ENCODE measurements around the gene KRTAP9-8. TPM values are rescaled to one million over a fixed set of nuclear protein-coding genes. Genes with fewer than 3 reads are reported as not detected.
"Not testable (repeated sequence)": the region's sequence is repeated elsewhere in the genome, so short reads cannot be mapped to it uniquely, and the experiment has no call there.

Gene KRTAP9-8
- total and polyA plus RNA-seq, 2 of the 13 experiments (the other 11 are each of a cell fraction or from before 2014, with no cell fraction given) = not detected

DNA sequence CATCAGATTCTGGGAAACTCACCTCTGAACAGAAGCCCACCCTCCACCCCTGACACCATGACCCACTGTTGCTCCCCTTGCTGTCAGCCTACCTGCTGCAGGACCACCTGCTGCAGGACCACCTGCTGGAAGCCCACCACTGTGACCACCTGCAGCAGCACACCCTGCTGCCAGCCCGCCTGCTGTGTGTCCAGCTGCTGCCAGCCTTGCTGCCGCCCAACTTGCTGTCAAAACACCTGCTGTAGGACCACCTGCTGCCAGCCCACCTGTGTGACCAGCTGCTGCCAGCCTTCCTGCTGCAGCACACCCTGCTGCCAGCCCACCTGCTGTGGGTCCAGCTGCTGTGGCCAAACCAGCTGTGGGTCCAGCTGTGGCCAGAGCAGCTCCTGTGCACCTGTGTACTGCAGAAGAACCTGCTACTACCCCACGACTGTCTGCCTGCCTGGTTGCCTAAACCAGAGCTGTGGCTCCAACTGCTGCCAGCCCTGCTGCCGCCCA, 11.2 kb upstream of the KRTAP9-8 start, which contains the start of gene KRTAP9-2:
Gene KRTAP9-2, plus strand, starts transcription at position 51 of the 498 bp plus-strand sequence. Its CDS starts 7 bp downstream, at position 58.
- H2AFZ ChIP-seq (ENCODE audit: low read length); H3K9me3 ChIP-seq (ENCODE audit: low read length); H3K4me2 ChIP-seq (ENCODE audit: low read depth, low read length); H3K9ac ChIP-seq (ENCODE audit: insufficient read depth, low read depth, low read length); POLR2A ChIA-PET; H3K79me2 ChIP-seq (ENCODE audit: insufficient read depth, low read length); ATAC-seq; H3K36me3 ChIP-seq (replicated peaks in 1 of 2; ENCODE audit: control insufficient read depth in 1 of 2, insufficient read depth in 2 of 2, low read length in 2 of 2); in situ Hi-C loops (cut with HindIII; ENCODE audit: extremely low pct_ligation_motif_present, low pct_unique_long_range_greater_than_20kb); BruUV-seq (replicated peaks); H3K4me3 ChIP-seq (replicated peaks in 1 of 3; ENCODE audit: insufficient read depth in 1 of 3, low read depth in 2 of 3, low read length in 3 of 3); intact Hi-C loops (cut with micrococcal nuclease; ENCODE audit: unreplicated experiment); H4K20me1 ChIP-seq (ENCODE audit: insufficient read depth, low read length); FAIRE-seq; CTCF ChIA-PET (ENCODE audit: low intra/inter-chr PET ratio, low total read pairs); H3K27me3 ChIP-seq (ENCODE audit: control insufficient read depth in 1 of 2, insufficient read depth in 2 of 2, low read length in 2 of 2); DNase-seq (ENCODE audit: low spot score); H3K4me1 ChIP-seq (ENCODE audit: insufficient read depth, low read length); H3K27ac ChIP-seq (ENCODE audit: extremely low read length, insufficient read depth, low read length): not testable (repeated sequence)
- WGBS (ENCODE audit: low lambda C conversion rate) = 6% methylated on average over 3 of the region's 4 CpGs

GRCh38 chr17:41230094-41230493, 7.7 kb upstream of the KRTAP9-8 start:
- intact Hi-C loops (cut with micrococcal nuclease; ENCODE audit: unreplicated experiment) (no loop called here), in situ Hi-C loops (cut with HindIII; ENCODE audit: extremely low pct_ligation_motif_present, low pct_unique_long_range_greater_than_20kb) (no loop called here)
- ATAC-seq (no peak), DNase-seq (ENCODE audit: low spot score) (no peak), FAIRE-seq (no peak)
- Histone ChIP-seq H3K36me3 (replicated peaks in 1 of 2; ENCODE audit: control insufficient read depth in 1 of 2, insufficient read depth in 2 of 2, low read length in 2 of 2) (no peaks in the 10 kb centered on the region), H3K4me1 (ENCODE audit: insufficient read depth, low read length) (no peaks in the 10 kb centered on the region), H3K79me2 (ENCODE audit: insufficient read depth, low read length) (no peaks in the 10 kb centered on the region), H2AFZ (ENCODE audit: low read length) (no peak overlapping the region), H3K27ac (ENCODE audit: extremely low read length, insufficient read depth, low read length) (no peak overlapping the region), H3K27me3 (ENCODE audit: control insufficient read depth in 1 of 2, insufficient read depth in 2 of 2, low read length in 2 of 2) (peaks cover 0 to 5% of the 10 kb centered on the region in 2 experiments; a peak in 3 of 5 replicates), H4K20me1 (ENCODE audit: insufficient read depth, low read length) (no peaks in the 10 kb centered on the region), H3K4me2 (ENCODE audit: low read depth, low read length) (no peak overlapping the region), H3K9me3 (ENCODE audit: low read length) (no peaks in the 10 kb centered on the region), H3K9ac (ENCODE audit: insufficient read depth, low read depth, low read length) (no peak overlapping the region), H3K4me3 (replicated peaks in 1 of 3; ENCODE audit: insufficient read depth in 1 of 3, low read depth in 2 of 3, low read length in 3 of 3) (no peak overlapping the region)
- ChIA-PET CTCF (ENCODE audit: low intra/inter-chr PET ratio, low total read pairs) (no interaction called here), POLR2A (no interaction called here)
- no TSS peak for BruUV-seq (replicated peaks)
- TF ChIP-seq ZNF629 (CRISPR knock-in tag; conservative IDR thresholded peaks at IDR 0.05) (no peak), ZNF607 (CRISPR knock-in tag; IDR thresholded peaks at IDR 0.05; ENCODE audit: borderline replicate concordance) (no peak), MEF2D (CRISPR knock-in tag; IDR thresholded peaks at IDR 0.05) (no peak), SNAPC5 (CRISPR knock-in tag; IDR thresholded peaks at IDR 0.05; ENCODE audit: borderline replicate concordance) (no peak), DMAP1 (CRISPR knock-in tag; IDR thresholded peaks at IDR 0.05) (no peak), STAT6 (CRISPR knock-in tag; IDR thresholded peaks at IDR 0.05; ENCODE audit: borderline replicate concordance) (no peak), MTF2 (CRISPR knock-in tag; IDR thresholded peaks at IDR 0.05; ENCODE audit: borderline replicate concordance) (no peak), ZFP90 (CRISPR knock-in tag; IDR thresholded peaks at IDR 0.05; ENCODE audit: borderline replicate concordance) (no peak), ZNF883 (CRISPR knock-in tag; IDR thresholded peaks at IDR 0.05; ENCODE audit: not compliant biosample characterization) (no peak), ZFAT (CRISPR knock-in tag; conservative IDR thresholded peaks at IDR 0.05) (no peak), CBFB (CRISPR knock-in tag; IDR thresholded peaks at IDR 0.05) (no peak), ZNF383 (CRISPR knock-in tag; IDR thresholded peaks at IDR 0.05; ENCODE audit: borderline replicate concordance) (no peak)
- TF ChIP-seq, protein P1, sequence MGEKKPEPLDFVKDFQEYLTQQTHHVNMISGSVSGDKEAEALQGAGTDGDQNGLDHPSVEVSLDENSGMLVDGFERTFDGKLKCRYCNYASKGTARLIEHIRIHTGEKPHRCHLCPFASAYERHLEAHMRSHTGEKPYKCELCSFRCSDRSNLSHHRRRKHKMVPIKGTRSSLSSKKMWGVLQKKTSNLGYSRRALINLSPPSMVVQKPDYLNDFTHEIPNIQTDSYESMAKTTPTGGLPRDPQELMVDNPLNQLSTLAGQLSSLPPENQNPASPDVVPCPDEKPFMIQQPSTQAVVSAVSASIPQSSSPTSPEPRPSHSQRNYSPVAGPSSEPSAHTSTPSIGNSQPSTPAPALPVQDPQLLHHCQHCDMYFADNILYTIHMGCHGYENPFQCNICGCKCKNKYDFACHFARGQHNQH (CRISPR knock-in tag; IDR thresholded peaks at IDR 0.05) = no peak
